B cell (primary cell): ENCODE results near the gene DTX3L. TPM values are rescaled to one million over a fixed set of nuclear protein-coding genes. Genes with fewer than 3 reads are reported as not detected.

ENCODE experiments used
- ATAC-seq: fragments of 200-7000 bp; cut with Tn5 transposase; one replicate; pipeline ENCODE4 v1.10.0; 2021; ENCODE audit warnings: low read depth, mild to moderate bottlenecking, moderate number of reproducible peaks, moderate library complexity
- CTCF ChIA-PET: fragments of 350-600 bp; sonication (Branson Sonifier 250); formaldehyde crosslinking; loops from one replicate; lab custom pipeline; 2021; ENCODE audit warnings: antibody characterized with exemption, inconsistent platforms; lab: Charles Lee
- POLR2A ChIA-PET: fragments of 350-600 bp; sonication (Branson Sonifier 250); formaldehyde crosslinking; loops from one replicate; lab custom pipeline; 2021; ENCODE audit warnings: antibody characterized with exemption; lab: Charles Lee
- DNase-seq: peaks from one replicate; pipeline ENCODE4 v3.0.0; 2013
- H2AFZ ChIP-seq: 2 replicates; pipeline ENCODE4 v1.6.1; 2012; ENCODE audit warnings: mild to moderate bottlenecking, low read depth, low read length; ENCODE audit not compliant: insufficient read depth, poor library complexity, severe bottlenecking
- H3K27ac ChIP-seq, 2 donors: 1 replicate in 1 of 2; 2 replicates in 1 of 2; pipeline ENCODE4 v1.5.1; 2012 to 2013; ENCODE audit warnings: low read length in 2 of 2, mild to moderate bottlenecking in 2 of 2, moderate library complexity in 1 of 2
- H3K27me3 ChIP-seq, 4 experiments: fragments of 200-600 bp in 1 of 4; sonication (generic) in 1 of 4; replicated peaks in 1 of 4; 1 replicate in 2 of 4; 2 replicates in 2 of 4; pipeline versions ENCODE4 v1.6.1 to v1.7.0; 2013 to 2016; ENCODE audit warnings: low read length in 3 of 4, mild to moderate bottlenecking in 2 of 4, mixed read lengths in 1 of 4, moderate library complexity in 1 of 4; ENCODE audit not compliant: insufficient read depth in 4 of 4, control insufficient read depth in 3 of 4; ENCODE audit errors: control extremely low read depth in 1 of 4
- H3K36me3 ChIP-seq, 2 experiments: replicated peaks in 1 of 2; 1 replicate in 1 of 2; 2 replicates in 1 of 2; pipeline versions ENCODE4 v1.6.1 to v1.7.1; 2013; ENCODE audit warnings: low read length in 1 of 2; ENCODE audit not compliant: insufficient read depth in 2 of 2, control insufficient read depth in 1 of 2; ENCODE audit errors: control extremely low read depth in 1 of 2, extremely low read depth in 1 of 2
- H3K4me1 ChIP-seq, 2 donors: fragments of 200-600 bp in 1 of 2; sonication (generic) in 1 of 2; 1 replicate in 1 of 2; 2 replicates in 1 of 2; pipeline versions ENCODE4 v1.5.1 to v1.6.1; 2013 to 2017; ENCODE audit warnings: low read length in 2 of 2; ENCODE audit not compliant: control insufficient read depth in 2 of 2, insufficient read depth in 2 of 2
- H3K4me2 ChIP-seq: replicated peaks from 2 replicates; pipeline ENCODE3; 2012; ENCODE audit warnings: mild to moderate bottlenecking, low read depth, low read length; ENCODE audit not compliant: poor library complexity, severe bottlenecking
- H3K4me3 ChIP-seq, 5 experiments: fragments of 200-600 bp in 1 of 5; sonication (generic) in 1 of 5; 1 replicate in 3 of 5; 2 replicates in 2 of 5; pipeline versions ENCODE4 v1.5.1 to v1.7.0; 2011 to 2016; ENCODE audit warnings: low read length in 4 of 5, mild to moderate bottlenecking in 4 of 5, low read depth in 2 of 5, control low read depth in 1 of 5, moderate library complexity in 1 of 5; ENCODE audit not compliant: insufficient read depth in 1 of 5; ENCODE audit errors: control extremely low read depth in 1 of 5, extremely low read depth in 1 of 5
- H3K79me2 ChIP-seq: fragments of 200-600 bp; sonication (generic); one replicate; pipeline ENCODE4 v1.6.0; 2016; ENCODE audit warnings: low read length; ENCODE audit not compliant: control insufficient read depth, insufficient read depth
- H3K9ac ChIP-seq: fragments of 200-600 bp; sonication (generic); 2 replicates; pipeline ENCODE4 v1.6.1; 2017; ENCODE audit warnings: mild to moderate bottlenecking, low read length, moderate library complexity
- H3K9me3 ChIP-seq, 3 donors: one replicate each; pipeline versions ENCODE4 v1.6.1 to v1.7.1; 2013; ENCODE audit warnings: low read length in 2 of 3; ENCODE audit not compliant: control insufficient read depth in 2 of 3, insufficient read depth in 1 of 3; ENCODE audit errors: control extremely low read depth in 1 of 3
- H4K20me1 ChIP-seq: 2 replicates; pipeline ENCODE4 v1.6.0; 2012; ENCODE audit warnings: mild to moderate bottlenecking, low read length; ENCODE audit not compliant: insufficient read depth, control insufficient read depth, poor library complexity, severe bottlenecking
- H3K27ac Mint-ChIP-seq: one replicate; pipeline ENCODE4 v1.8.0; 2021; ENCODE audit warnings: mixed read lengths
- H3K27me3 Mint-ChIP-seq: one replicate; pipeline ENCODE4 v1.8.0; 2021; ENCODE audit warnings: mixed read lengths
- H3K4me1 Mint-ChIP-seq: one replicate; pipeline ENCODE4 v1.8.0; 2021; ENCODE audit warnings: mixed read lengths
- H3K4me3 Mint-ChIP-seq: one replicate; pipeline ENCODE4 v1.8.0; 2021; ENCODE audit warnings: mixed read lengths
- H3K9me3 Mint-ChIP-seq: one replicate; pipeline ENCODE4 v1.8.0; 2022; ENCODE audit warnings: mixed read lengths; ENCODE audit not compliant: insufficient read depth
- CTCF ChIP-seq: fragments of 200-600 bp; IDR thresholded peaks from one replicate; pipeline ENCODE4 v1.8.0; 2022; ENCODE audit warnings: antibody characterized with exemption, mild to moderate bottlenecking
- EZH2 ChIP-seq: IDR thresholded peaks from 2 replicates; pipeline ENCODE4 v1.6.1; 2012; ENCODE audit warnings: borderline replicate concordance, low read depth, mild to moderate bottlenecking, moderate library complexity, low read length; ENCODE audit not compliant: insufficient read depth, poor library complexity, severe bottlenecking
- WGBS: methylation state at CpG from one replicate; pipeline ENCODE4 v1.1.5; 2013; ENCODE audit warnings: missing lambda C conversion rate; ENCODE audit not compliant: insufficient coverage; 5-methylcytosine and 5-hydroxymethylcytosine counted together
- intact Hi-C: fragments of 100-400 bp; cut with micrococcal nuclease; formaldehyde crosslinking; loops from one replicate; pipeline ENCODE4 v1.10.0; 2022
- polyA minus RNA-seq: library from RNA; depleted of rRNA, polyadenylated mRNA; stranded (reverse); fragments of >200 nt; gene quantifications from 2 replicates; pipeline ENCODE4 v1.2.3, GENCODE V29; 2012
- polyA plus RNA-seq: library from polyadenylated mRNA; depleted of rRNA; stranded (reverse); fragments of >200 nt; gene quantifications from 2 replicates; pipeline ENCODE4 v1.2.3, GENCODE V29; 2012
- total RNA-seq, 2 donors: library from RNA; stranded (reverse); fragments of 120-200 nt in 1 of 2; gene quantifications; 1 replicate in 1 of 2; 2 replicates in 1 of 2; pipeline versions ENCODE4 v1.2.3 to v1.2.4, GENCODE V29; 2013 to 2022

The DTX3L gene
- total RNA-seq = 41.1 and 44.0 TPM in 2 replicates
- total RNA-seq (2013) = 37.9 TPM
- polyA plus RNA-seq = 7.3 and 8.1 TPM in 2 replicates
- polyA minus RNA-seq = 14.0 and 21.3 TPM in 2 replicates

GRCh38 chr3:122564155-122564912 lies at the start of gene DTX3L, which contains the start of gene PARP9:
DTX3L (plus strand) TSS chr3:122564338; CDS start chr3:122564427, 89 bp downstream.
PARP9 (minus strand) TSS chr3:122564300; CDS start chr3:122559620, 4,680 bp downstream.
- Mint-ChIP-seq H3K4me1 (peaks cover 77% of the 10 kb centered on the region), H3K4me3 (peak within 1 kb of the TSS; percentile 92), H3K9me3 (no peaks in the 10 kb centered on the region), H3K27ac (peak within 1 kb of the TSS; percentile 95), H3K27me3 (no peaks in the 10 kb centered on the region)
- H3K9me3 ChIP-seq = no peaks in the 10 kb centered on the region
- peak within 1 kb of the TSS; percentile 91 to 92 for H3K27ac ChIP-seq
- peaks cover 78% of the 10 kb centered on the region for H3K79me2 ChIP-seq
- H3K27me3 ChIP-seq = no peaks in the 10 kb centered on the region
- ChIA-PET POLR2A (interaction anchor here (0.8 to 3.7 kb wide), 8 partner anchors 10 to 230 kb away, joined by 3 to 27 read pairs (median 4); partner anchors contain the start of genes HSPBAP1, PARP14 and PARP15), CTCF (interaction anchor here (0.7 to 15.3 kb wide), 8 partner anchors 11 to 133 kb away, joined by 3 to 293 read pairs (median 4); partner anchors contain the start of genes PARP14 and PARP15)
- intact Hi-C loops = loop anchor here (1.0 to 5.0 kb wide), 4 partner anchors 12 to 1017 kb away; partner anchors contain the start of genes PARP14 and POLQ
- peaks cover 59 to 69% of the 10 kb centered on the region in 2 donors for H3K4me1 ChIP-seq
- ATAC-seq (peak; percentile 84), DNase-seq (peak; percentile 84)
- peak within 1 kb of the TSS; percentile 86 for H3K4me2 ChIP-seq
- H3K36me3 ChIP-seq = peaks cover 1 to 32% of the 10 kb centered on the region in 2 experiments
- H3K4me3 ChIP-seq = peak within 1 kb of the TSS; percentile 63 to 95 (median 89)
- WGBS = under 1% methylated on average over 52 of the region's 56 CpGs
- peak within 1 kb of the TSS; percentile 96 for H3K9ac ChIP-seq
- peak within 1 kb of the TSS; percentile 97 for H2AFZ ChIP-seq
- TF ChIP-seq CTCF = no peak
- no peak for TF ChIP-seq EZH2
- no peaks in the 10 kb centered on the region for H4K20me1 ChIP-seq
